ENCODE measurements around the gene R3HDM2. TPM values are rescaled to one million over a fixed set of nuclear protein-coding genes. Genes with fewer than 3 reads are reported as not detected.

Gene R3HDM2
- total RNA-seq, 4 donors from 2014 or later = 26.3 to 56.9 (median 33.3) TPM

DNA sequence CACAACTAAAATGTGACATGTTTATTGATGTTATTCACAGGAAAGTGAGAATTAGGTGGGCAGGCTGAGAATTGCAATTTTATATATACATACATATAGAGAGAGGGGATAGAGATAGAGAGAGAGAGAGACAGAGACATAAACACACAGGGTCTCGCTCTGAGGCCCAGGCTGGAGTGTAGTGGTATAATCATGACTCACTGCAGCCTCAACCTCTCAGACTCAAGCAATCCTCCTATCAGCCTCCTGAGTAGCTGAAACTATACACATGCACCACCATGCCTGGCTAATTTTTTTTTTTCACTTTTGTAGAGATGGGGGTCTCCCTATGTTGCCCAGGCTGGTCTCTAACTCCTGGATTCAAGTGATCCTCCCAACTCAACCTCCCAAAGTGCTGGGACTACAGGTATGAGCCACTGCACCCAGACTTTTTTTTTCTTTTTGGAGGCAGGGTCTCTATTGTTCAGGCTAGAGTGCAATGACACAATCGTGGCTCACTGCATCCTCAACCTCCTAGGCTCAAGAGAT lies 49.1 kb downstream of the R3HDM2 start:
- H3K9me3 ChIP-seq = no peaks in the 10 kb centered on the region
- DNase-seq = no peak
- in situ Hi-C loops (cut with MboI; ENCODE audit: low pct_ligation_motif_present in 1 of 4, low pct_unique_long_range_greater_than_20kb in 1 of 4, low sequenced_read_pairs in 3 of 4) (no loop called here), intact Hi-C loops (cut with DNase I; ENCODE audit: low total_unique reads) (no loop called here)
- TF ChIP-seq, protein P1, sequence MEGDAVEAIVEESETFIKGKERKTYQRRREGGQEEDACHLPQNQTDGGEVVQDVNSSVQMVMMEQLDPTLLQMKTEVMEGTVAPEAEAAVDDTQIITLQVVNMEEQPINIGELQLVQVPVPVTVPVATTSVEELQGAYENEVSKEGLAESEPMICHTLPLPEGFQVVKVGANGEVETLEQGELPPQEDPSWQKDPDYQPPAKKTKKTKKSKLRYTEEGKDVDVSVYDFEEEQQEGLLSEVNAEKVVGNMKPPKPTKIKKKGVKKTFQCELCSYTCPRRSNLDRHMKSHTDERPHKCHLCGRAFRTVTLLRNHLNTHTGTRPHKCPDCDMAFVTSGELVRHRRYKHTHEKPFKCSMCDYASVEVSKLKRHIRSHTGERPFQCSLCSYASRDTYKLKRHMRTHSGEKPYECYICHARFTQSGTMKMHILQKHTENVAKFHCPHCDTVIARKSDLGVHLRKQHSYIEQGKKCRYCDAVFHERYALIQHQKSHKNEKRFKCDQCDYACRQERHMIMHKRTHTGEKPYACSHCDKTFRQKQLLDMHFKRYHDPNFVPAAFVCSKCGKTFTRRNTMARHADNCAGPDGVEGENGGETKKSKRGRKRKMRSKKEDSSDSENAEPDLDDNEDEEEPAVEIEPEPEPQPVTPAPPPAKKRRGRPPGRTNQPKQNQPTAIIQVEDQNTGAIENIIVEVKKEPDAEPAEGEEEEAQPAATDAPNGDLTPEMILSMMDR (IDR thresholded peaks at IDR 0.05) = no peak
- TF ChIP-seq POLR2A (IDR thresholded peaks at IDR 0.05) = no peak
- no peak for TF ChIP-seq POLR2AphosphoS5 (IDR thresholded peaks at IDR 0.05)
- TF ChIP-seq EP300 (IDR thresholded peaks at IDR 0.05; ENCODE audit: low read depth) = no peak
- H3K36me3 ChIP-seq = no peaks in the 10 kb centered on the region
- no peaks in the 10 kb centered on the region for H3K27me3 ChIP-seq
- no peaks in the 10 kb centered on the region for H3K4me1 ChIP-seq
- no peak overlapping the region for H3K27ac ChIP-seq
- 88 to 93% methylated on average over 2 of the region's 2 CpGs for WGBS, 2 donors (ENCODE audit: low coverage in 1 of 2)
- H3K4me3 ChIP-seq = no peak overlapping the region

DNA sequence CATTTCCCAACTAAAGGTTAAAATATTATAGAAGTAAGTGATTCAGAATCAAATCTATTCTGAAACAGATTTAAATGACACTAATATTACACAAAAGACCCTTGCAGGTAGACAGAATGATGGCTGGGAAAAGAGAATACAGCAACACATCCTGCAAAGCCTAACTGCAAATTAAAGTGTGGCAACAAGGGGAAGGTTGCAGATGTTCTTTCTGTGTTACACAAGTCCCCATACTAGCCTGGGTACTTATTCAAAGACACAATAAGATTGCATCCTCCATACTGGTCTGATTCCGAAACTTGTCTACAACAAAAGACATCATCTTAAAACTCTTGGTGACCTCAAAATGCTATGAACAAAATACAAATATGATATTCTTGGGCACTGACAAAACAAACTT lies 50.5 kb downstream of the R3HDM2 start:
- Histone ChIP-seq H3K27ac (no peak overlapping the region), H3K9me3 (no peaks in the 10 kb centered on the region), H3K4me1 (no peaks in the 10 kb centered on the region), H3K4me3 (no peak overlapping the region), H3K27me3 (no peaks in the 10 kb centered on the region), H3K36me3 (no peaks in the 10 kb centered on the region)
- WGBS, 2 donors (ENCODE audit: low coverage in 1 of 2) = 98 to 100% methylated on average over 1 of the region's 1 CpG
- intact Hi-C loops (cut with DNase I; ENCODE audit: low total_unique reads) (no loop called here), in situ Hi-C loops (cut with MboI; ENCODE audit: low pct_ligation_motif_present in 1 of 4, low pct_unique_long_range_greater_than_20kb in 1 of 4, low sequenced_read_pairs in 3 of 4) (no loop called here)
- DNase-seq = no peak
- no peak for TF ChIP-seq EP300 (IDR thresholded peaks at IDR 0.05; ENCODE audit: low read depth)
- TF ChIP-seq, protein P1 (IDR thresholded peaks at IDR 0.05) = no peak
- TF ChIP-seq POLR2A (IDR thresholded peaks at IDR 0.05) = no peak
- TF ChIP-seq POLR2AphosphoS5 (IDR thresholded peaks at IDR 0.05) = no peak

DNA sequence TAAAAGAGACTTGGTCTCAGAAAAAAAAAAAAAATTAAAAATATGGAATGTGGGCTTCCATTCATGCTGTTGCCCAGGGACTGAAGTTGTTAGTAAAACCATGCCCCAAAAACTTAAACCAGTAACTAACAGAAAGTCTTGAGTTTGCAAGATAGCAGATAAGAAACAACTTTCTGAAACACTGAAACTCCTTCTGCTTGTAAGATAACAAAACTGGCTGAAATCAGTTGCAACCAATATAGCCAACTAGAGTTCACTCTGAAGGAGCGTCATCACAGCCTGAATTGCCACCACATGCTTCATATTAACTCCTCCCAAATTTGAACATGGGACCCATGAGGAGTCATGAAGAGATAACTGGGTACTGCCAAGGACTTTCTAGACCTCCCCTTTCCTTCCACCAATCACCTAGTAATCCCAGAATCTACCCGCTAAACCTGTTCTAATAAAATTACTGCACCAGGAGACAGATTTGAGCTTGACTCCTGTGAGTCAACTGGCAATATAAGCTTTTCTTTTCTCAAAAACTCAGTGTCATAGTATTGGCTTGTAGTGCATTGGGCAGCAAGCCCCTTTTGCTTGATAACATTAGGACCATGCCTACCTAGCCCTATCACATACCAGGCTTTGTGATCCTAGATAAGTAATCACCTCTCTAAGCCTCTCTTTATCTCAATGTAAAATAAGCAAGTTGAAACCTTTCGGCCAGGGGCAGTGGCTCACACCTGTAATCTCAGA lies 53.6 kb downstream of the R3HDM2 start:
- Histone ChIP-seq H3K4me3 (no peak overlapping the region), H3K4me1 (peaks cover 0 to 2% (median 0%) of the 10 kb centered on the region in 4 donors), H3K27me3 (no peaks in the 10 kb centered on the region), H3K27ac (no peak overlapping the region), H3K9me3 (no peaks in the 10 kb centered on the region), H3K36me3 (no peaks in the 10 kb centered on the region)
- in situ Hi-C loops (cut with MboI; ENCODE audit: low pct_ligation_motif_present in 1 of 4, low pct_unique_long_range_greater_than_20kb in 1 of 4, low sequenced_read_pairs in 3 of 4) = no loop called here
- WGBS, 2 donors (ENCODE audit: low coverage in 1 of 2) = 80 to 100% methylated on average over 3 of the region's 3 CpGs
- intact Hi-C loops (cut with DNase I; ENCODE audit: low total_unique reads) = no loop called here
- no peak for DNase-seq
- TF ChIP-seq POLR2A (IDR thresholded peaks at IDR 0.05) = no peak
- TF ChIP-seq, protein P1 (IDR thresholded peaks at IDR 0.05) = no peak

DNA sequence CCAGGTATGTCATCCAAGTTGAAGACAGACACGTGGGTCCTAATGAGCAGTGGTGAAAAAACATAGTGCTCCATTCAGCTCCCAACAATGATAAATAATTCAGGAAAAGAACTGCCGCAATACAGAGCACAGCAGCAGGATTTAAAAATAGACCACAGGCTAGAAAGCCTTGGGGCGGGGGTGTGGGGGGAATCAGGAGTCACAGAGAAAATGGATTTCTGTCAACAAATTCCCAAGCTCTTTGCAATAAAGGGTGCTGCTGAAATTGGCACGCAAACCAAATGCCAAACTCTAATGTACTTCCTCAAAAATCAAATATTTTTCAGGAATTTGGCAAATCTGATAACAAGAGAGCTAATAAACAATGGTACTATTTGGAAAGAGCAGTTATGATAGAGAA lies 58.6 kb downstream of the R3HDM2 start:
- TF ChIP-seq EP300 (IDR thresholded peaks at IDR 0.05; ENCODE audit: low read depth) (no peak), POLR2AphosphoS5 (IDR thresholded peaks at IDR 0.05) (no peak), POLR2A (IDR thresholded peaks at IDR 0.05) (no peak)
- TF ChIP-seq, protein P1 (IDR thresholded peaks at IDR 0.05) = no peak
- H3K4me3 ChIP-seq = no peak overlapping the region
- no peak for DNase-seq
- H3K9me3 ChIP-seq = no peaks in the 10 kb centered on the region
- H3K27ac ChIP-seq = no peak overlapping the region
- H3K4me1 ChIP-seq = peaks cover 4 to 27% (median 6%) of the 10 kb centered on the region in 4 donors
- in situ Hi-C loops (cut with MboI; ENCODE audit: low pct_ligation_motif_present in 1 of 4, low pct_unique_long_range_greater_than_20kb in 1 of 4, low sequenced_read_pairs in 3 of 4) = no loop called here
- H3K27me3 ChIP-seq = no peaks in the 10 kb centered on the region
- H3K36me3 ChIP-seq = no peaks in the 10 kb centered on the region
- intact Hi-C loops (cut with DNase I; ENCODE audit: low total_unique reads) = no loop called here
- WGBS, 2 donors (ENCODE audit: low coverage in 1 of 2) = 62 to 78% methylated on average over 4 of the region's 4 CpGs

Data from transverse colon (tissue), 4 donors.